Suppressor macrophage treated with lipopolysaccharide for 4 hours (primary cell): ENCODE data around the gene ARID1B.

Experiments
- DNase-seq: peaks from one replicate; pipeline ENCODE4 v3.0.0-alpha.2; 2020

Gene ARID1B

DNA sequence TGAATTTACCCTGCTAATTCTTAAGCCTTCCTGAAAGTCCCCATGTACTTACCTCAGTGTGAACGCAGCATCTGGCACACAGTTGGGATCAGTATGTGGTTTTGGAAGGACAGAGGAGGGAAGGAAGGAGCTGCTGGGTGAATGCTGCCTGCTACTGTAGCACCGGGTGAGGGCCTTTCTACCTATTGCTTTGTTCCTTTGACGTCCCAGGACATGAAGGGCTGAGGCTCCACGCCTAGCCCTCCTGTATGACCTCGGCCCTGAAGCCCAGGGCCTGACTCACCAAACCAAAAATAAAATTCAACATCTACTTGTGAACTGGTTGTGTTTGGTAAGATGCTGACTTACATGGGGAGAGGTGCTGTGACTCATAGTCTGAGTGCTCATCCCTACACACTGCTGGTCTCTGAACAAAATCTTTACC lies 51.1 kb downstream of the ARID1B start:
- peak; percentile 74 for DNase-seq

- DNase-seq: no peak
Observed at GRCh38 chr6:156830126-156830525, 52.9 kb downstream of the ARID1B start.

- no peak for DNase-seq
Observed at GRCh38 chr6:156832231-156832647, 55.1 kb downstream of the ARID1B start.

DNA sequence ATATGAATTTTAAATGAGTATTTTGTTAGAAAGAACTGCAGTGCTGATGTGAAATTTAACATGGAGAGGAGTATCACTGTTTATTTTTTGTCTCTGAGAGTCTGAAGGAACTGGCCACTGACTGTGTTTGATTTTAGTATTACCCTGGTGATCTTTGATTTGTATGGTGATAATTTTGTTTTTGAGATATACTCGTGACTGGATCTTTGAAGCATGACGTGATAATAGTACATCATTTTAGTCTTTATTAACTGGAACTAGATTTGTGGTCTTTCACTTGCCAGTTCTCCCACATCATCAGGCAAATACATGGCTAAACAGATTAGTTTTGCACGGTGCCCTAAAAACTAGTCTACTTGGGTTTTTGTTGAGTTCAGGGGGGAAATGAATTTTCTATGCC lies 55.5 kb downstream of the ARID1B start:
- no peak for DNase-seq

DNA sequence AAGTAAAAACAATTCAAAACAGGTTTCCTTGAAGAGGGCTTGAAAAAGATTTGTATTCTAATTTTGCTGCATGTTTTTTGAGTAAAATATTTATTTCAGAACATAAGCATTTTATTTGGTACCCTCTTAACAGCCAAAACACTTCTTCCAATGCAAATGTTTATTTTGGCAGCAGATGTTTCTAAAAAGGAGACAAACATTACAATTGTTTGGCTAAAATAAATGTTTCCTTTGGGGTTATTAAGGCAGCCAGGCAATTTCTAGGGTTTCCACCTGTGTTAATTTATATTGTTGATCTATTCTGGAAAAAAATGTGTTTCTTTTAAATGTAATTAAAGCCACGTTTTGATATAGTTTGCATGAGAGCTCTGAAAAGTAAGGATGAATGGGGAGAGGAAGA lies 56.6 kb downstream of the ARID1B start:
- no peak for DNase-seq

DNA sequence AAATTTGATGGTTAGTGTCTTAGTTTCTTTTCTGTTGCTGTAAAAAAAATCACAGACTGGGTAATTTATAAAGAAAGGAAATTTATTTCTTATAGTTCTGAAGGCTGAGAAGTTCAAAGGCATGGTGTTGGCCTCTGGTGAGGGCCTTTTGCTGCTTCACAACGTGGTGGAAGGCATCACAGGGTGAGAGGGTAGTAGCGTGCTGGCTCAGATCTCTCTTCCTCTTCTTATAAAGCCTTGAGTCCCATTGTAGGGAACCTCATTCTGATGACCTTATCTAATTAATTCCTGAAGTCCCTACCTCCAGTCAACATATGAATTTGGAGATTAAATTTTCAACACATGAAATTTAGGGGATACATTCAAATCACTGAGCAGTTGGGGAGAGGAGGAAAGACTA lies 62.0 kb downstream of the ARID1B start:
- peak; percentile 12 for DNase-seq

DNA sequence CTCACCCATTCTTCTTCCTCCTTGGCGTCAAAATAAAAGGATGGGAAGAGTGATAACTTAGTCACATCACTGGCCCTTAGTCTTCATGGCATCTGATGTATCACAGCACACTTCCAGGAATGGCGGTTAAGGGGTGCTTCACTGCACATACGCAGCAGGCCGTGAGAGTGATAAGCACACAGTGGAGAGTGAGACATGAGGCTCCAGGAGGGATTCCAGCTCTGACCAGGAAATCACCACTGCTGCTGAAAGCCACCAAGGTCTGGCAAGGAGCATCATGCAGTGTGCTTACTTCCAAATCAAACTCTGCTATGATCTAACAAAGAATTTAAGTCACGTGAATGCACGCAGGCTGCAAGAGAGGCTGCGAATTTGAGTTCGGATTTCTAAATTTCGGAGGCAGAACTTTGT lies 62.4 kb downstream of the ARID1B start:
- DNase-seq: no peak

GRCh38 chr6:156840136-156840535 lies 63.0 kb downstream of the ARID1B start:
- no peak for DNase-seq

- DNase-seq: no peak
Observed at GRCh38 chr6:156840606-156841005, 63.4 kb downstream of the ARID1B start.

GRCh38 chr6:156841508-156841907 lies 64.3 kb downstream of the ARID1B start:
- no peak for DNase-seq

GRCh38 chr6:156842598-156843250 lies 65.5 kb downstream of the ARID1B start:
- no peak for DNase-seq

DNA sequence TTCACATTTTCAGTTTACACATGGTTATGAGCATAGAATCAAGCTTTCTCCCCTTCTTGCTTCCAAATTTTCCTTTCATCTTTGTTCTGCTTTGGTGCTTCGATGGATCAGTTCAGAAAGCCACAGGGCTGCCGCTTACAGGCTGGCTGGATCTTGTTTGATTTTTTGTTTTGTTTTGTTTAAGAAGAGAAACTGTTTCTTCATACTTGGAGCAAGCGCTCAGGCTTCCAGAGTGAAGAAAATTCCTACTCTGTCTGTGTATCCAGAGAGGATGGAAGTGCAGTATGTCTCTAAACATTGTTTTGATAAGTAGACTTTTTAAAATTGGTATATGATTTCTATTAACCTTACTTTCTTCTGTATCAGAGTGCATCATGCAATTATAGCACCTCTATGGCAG lies 66.9 kb downstream of the ARID1B start:
- DNase-seq: no peak

- DNase-seq: peak; percentile 16
Observed at GRCh38 chr6:156845454-156846155, 68.4 kb downstream of the ARID1B start.

DNA sequence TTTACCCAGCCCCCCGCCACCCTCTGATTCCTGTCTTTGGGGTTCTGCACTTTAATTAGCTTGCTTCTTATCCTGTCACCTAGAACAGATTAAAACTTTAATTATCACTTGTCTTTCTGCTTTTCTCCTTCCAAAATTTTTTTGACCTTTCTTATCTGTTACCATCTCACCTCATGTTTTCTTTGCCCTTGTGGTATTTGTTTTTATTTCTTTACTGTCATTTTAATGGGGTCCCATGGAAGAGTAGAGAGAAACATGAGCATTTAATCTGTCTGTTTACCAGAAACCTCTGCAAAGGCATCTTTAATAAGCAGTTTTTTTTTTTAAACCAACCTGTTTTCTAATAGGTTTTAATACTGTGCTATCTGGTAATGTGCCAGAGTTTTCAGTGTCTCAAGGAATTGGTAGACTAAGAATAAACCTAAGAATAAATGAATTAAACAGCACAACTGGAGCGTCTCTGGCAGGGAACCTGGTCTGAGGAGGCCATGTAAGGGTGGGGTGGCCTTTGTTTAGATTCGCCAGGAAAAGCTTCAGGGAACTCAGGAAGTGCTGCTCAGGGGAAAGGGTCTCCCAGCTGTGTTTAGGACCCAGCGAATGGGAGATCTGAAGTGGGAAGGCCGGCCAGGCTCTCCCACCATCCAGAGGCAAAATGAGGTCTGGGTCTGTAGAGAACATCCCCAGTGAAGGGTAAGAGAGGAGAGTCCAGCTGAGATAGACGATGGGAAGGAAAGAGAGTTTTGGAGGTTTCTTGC lies 69.8 kb downstream of the ARID1B start:
- no peak for DNase-seq

DNA sequence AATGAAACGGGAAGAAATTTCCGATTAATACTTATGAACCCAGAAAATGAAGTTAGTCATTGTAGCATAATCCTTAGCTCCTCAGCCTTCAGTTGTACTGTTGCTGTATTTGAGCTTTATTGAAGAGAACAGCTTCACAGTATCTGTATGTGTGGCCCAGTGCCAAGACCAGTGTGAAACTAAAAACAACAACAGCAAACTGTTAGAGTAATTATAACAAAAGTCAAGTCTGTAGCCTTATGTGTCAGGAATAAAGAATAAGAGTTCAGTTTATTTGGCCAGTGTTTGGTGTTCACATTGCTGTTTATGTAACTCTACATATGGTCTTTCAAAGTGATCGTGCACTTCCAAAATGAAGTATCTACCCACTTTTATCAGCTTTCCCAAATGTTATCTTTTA lies 70.9 kb downstream of the ARID1B start:
- DNase-seq: no peak

GRCh38 chr6:156848533-156848932 lies 71.4 kb downstream of the ARID1B start:
- DNase-seq: no peak

DNA sequence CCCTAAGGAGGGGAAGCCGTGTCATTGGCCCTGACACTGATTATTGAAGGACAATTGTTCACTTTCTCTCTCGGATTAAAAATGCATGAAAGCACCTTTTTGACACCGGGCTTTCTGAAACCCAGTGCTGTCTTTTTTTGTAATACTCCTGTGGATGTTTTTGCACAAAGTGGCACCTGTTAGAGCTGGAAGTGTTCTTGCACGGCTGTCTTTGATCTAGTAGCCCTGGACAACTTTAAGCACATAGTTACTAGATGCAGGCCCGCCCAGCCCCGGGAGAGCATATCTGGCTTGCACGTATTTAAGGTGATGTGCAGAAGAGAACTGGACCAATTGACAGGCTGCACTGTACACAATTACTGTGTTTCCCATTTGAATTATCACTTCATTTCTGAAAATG lies 72.6 kb downstream of the ARID1B start:
- no peak for DNase-seq

GRCh38 chr6:156850353-156850752 lies 73.2 kb downstream of the ARID1B start:
- peak; percentile 30 for DNase-seq

- DNase-seq: no peak
Observed at GRCh38 chr6:156851454-156851921, 74.3 kb downstream of the ARID1B start.

GRCh38 chr6:156852147-156852857 lies 75.1 kb downstream of the ARID1B start:
- DNase-seq: no peak

- DNase-seq: no peak
Observed at GRCh38 chr6:156852858-156853216, 75.7 kb downstream of the ARID1B start.

- no peak for DNase-seq
Observed at GRCh38 chr6:156853733-156854132, 76.6 kb downstream of the ARID1B start.

GRCh38 chr6:156854466-156855161 lies 77.4 kb downstream of the ARID1B start:
- no peak for DNase-seq
